GM21529 (cell line): ENCODE data around the gene ZDHHC13.

Experiments used
- ATAC-seq: cut with Tn5 transposase; IDR thresholded peaks from one replicate; pipeline ENCODE4 v1.9.1; 2021; ENCODE audit not compliant: unreplicated experiment

Gene ZDHHC13

GRCh38 chr11:19200410-19201201 lies 83.6 kb downstream of the ZDHHC13 start:
- no peak for ATAC-seq

- no peak for ATAC-seq
Observed at GRCh38 chr11:19201737-19202605, 85.0 kb downstream of the ZDHHC13 start, which contains the start of gene CSRP3. CSRP3 (minus strand) TSS chr11:19201983; CDS start chr11:19192448, 9,535 bp downstream.

- ATAC-seq: no peak
Observed at GRCh38 chr11:19204836-19205235, 87.9 kb downstream of the ZDHHC13 start.

GRCh38 chr11:19208181-19208580 lies 91.2 kb downstream of the ZDHHC13 start:
- ATAC-seq: no peak

GRCh38 chr11:19208959-19209546 lies 92.1 kb downstream of the ZDHHC13 start:
- no peak for ATAC-seq

- no peak for ATAC-seq
Observed at GRCh38 chr11:19209617-19210370, 92.8 kb downstream of the ZDHHC13 start.

- no peak for ATAC-seq
Observed at GRCh38 chr11:19216021-19216420, 99.1 kb downstream of the ZDHHC13 start.

GRCh38 chr11:19216709-19217374 lies 99.9 kb downstream of the ZDHHC13 start:
- no peak for ATAC-seq

GRCh38 chr11:19218216-19218615 lies 101.2 kb downstream of the ZDHHC13 start:
- no peak for ATAC-seq

GRCh38 chr11:19218786-19219460 lies 102.0 kb downstream of the ZDHHC13 start:
- ATAC-seq: no peak

- ATAC-seq: no peak
Observed at GRCh38 chr11:19220903-19221724, 104.1 kb downstream of the ZDHHC13 start.

- ATAC-seq: no peak
Observed at GRCh38 chr11:19225123-19225522, 108.2 kb downstream of the ZDHHC13 start.

GRCh38 chr11:19225581-19225980 lies 108.6 kb downstream of the ZDHHC13 start:
- ATAC-seq: no peak
